ENCODE results near the gene CCNJL. TPM values are rescaled to one million over a fixed set of nuclear protein-coding genes. Genes with fewer than 3 reads are reported as not detected.
A peak's percentile ranks its signal among the peaks of the same experiment; 100 is the strongest.

CCNJL gene
- total RNA-seq, 1 donor from 2014 or later, result 6.3 TPM

DNA sequence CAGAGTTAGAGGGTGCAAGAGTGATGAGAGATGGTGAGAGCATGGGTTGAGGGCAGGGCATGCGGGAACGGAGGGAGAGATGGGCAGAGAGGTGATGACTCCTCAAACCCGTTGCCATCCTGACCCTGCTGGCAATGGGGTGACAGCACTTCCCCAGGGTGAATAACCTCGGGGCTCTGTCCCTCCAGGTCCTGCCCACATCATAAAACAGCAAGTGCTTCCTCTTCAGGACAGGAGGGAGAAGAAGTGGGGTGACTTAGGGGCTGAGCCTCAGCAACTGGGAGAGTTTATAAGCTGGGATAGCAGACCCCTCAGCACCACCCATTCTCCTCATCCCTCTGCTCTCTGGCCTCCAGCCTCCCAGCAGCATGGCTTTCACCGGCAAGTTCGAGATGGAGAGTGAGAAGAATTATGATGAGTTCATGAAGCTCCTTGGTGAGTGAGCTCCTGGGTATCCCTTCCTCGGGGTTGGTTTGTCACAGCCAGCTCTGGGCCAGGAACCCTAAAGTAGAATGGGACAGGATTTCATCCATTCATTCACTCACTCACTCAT is 83.1 kb downstream of the CCNJL start, which contains the start of gene FABP6:
Gene FABP6 (plus strand): TSS at position 317 of the 553 bp plus-strand sequence. CDS start 52 bp downstream, at position 369.
- no peak for DNase-seq (ENCODE audit: low read depth in 2 of 2)

DNA sequence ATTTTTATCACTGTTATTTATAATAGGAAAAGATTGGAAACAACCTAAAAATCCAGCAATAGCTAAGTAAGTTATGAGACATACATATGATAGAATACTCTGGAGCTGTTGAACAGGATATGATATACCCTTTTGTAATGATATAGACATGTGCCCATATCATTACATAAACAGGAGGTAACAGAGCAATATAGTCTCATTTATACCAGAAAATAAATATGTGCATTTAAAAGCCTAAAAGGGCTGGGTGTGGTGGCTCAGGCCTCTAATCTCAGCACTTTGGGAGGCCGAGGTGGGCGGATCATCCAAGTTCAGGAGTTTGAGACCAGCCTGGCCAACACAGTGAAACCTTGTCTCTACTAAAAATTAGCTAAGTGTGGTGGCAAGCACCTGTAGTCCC is 85.4 kb downstream of the CCNJL start:
- no peak for DNase-seq (ENCODE audit: low read depth in 2 of 2)

DNA sequence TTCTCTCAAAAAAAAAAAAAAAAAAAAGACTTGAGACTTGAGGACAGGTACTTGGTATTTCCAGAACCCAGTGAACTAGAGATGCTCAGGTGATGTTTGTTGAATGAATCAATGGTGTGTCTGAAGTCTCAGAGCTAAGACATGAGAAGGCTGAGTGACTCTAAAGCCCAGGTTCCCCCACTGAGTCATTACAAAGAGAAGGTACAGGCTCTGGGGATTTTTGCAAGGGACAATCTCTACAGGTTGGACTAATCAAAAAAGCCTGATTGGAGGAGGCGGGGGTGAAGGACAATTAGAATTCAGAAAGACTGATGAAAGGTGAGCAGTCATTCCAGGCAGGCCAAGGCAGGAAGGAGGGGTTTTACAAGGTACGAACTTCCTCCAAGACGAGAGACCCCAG is 91.3 kb downstream of the CCNJL start:
- DNase-seq (ENCODE audit: low read depth in 2 of 2), result no peak

DNA sequence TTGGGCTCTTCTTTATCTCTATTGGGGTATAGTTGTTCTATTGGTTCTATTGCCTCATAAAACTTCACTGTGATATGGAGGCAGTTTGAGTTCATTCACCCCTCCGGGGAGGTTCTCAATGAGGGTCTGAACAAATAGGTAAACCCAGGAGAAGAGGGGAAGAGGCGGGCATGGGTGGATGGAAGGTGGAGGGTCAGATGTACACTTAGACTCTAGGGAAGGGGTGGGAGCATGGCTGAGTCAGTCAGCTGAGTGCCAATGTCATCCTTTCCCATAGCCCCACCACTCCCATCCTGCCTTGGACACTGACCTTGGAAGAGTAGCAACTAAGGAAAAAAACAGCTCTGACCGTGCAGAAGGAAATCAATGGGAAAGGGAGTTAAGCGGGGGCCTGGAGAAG is 93.0 kb downstream of the CCNJL start:
- DNase-seq (ENCODE audit: low read depth in 2 of 2), result no peak

DNA sequence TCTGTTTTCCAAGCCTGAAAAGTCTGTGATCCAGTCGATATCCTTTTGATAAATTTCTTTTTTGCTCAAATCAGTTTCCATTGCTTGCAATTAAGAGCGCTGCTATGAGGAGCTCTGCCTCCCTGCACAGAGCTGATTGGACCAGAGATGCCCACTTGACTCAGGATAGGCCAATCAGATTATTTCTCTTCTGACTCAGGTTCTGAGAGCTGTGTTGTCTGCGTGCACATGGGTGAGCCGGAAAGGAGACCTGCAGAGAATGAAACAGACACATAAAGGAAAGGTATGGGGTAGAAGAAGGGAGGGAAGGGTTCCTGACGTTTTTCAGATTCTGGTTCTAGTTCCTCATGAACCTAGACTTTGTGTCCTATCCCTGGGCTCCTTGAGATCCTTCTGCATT is 98.8 kb downstream of the CCNJL start:
- DNase-seq (ENCODE audit: low read depth in 2 of 2), result peak in 1 of 2 donors; percentile 18

DNA sequence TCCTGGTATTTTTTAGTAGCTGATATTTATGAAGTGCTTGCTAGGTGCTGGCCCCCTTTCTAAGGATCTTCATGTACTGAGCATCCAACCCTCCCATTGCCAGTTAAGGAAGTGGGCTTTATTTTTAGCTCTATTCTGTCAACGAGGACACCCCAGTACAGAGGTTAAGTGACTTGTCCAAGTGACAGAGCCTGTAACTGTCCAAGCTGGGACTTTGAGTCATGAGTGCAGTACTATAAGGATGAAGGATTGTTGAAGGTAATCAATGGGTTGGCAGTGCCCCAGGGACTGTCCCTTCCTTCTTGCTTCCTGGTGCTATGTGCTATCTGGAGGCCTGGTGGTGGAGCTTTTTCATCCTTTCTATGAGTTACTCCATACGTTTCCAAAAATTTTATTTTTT is 101.0 kb downstream of the CCNJL start:
- no peak for DNase-seq (ENCODE audit: low read depth in 2 of 2)

DNA sequence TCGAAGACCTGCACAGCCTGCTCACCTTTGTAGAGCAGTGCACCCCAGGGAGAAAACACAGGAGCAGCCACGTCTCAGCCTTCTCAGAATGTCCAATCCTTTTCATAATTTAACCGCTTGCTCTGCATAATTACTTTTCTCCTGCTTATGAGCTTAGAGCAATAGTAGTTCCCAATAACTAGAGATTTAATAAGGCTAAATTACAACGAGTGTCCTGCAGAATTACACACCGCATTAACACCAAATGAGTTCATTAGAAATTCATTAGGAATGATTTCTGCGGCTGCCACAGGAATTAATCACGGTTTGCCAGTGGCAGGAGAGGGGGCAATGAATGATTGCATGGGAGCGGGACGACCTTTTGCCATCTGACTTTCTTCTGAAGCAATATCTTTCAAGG is 101.8 kb downstream of the CCNJL start:
- no peak for DNase-seq (ENCODE audit: low read depth in 2 of 2)

DNA sequence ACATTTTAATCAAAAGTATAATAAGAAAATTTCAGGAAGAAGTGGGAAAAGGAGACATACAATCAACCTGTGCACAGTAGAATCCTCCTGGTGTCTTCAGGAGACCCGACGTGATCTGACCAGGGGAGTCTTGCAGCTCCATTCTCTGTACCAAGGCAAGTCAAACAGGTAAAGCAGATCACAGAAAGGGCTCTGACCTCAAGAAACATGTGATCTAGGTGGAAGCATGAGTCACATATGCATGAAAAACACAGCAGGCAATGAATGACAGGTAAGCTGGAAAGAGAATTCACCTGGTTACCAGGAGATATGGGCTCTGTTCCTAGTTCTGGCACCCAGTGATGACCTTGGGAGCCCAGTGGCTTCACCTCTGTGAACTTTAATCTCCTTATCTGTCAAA is 102.4 kb downstream of the CCNJL start:
- DNase-seq (ENCODE audit: low read depth in 2 of 2), result no peak

DNA sequence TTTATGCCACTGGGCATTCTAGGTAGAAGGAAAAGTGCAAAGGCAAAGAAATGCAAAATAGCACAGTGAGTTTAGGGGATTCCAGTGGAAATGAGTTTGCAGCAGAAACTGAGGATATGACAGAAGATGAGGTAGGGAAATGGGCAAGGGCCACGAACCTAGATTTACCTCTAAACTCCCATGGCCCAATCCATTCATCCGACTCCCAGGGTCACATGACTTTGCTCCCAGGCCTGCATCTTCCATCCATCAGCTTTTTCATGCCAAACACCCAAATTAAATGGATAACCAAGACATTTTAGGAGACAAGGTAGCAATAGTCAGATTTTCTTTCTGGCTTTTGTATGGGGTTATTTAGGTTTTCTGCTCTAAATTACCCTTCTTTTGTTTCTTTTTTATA is 105.3 kb downstream of the CCNJL start:
- no peak for DNase-seq (ENCODE audit: low read depth in 2 of 2)

Other genes starting within 250 kb of the CCNJL start
- gene PWWP2A, start 193.1 kb downstream of the CCNJL start, total RNA-seq, result 7.2 and 13.7 TPM in 2 replicates
- not detected in 2 replicates for gene FABP6, start 83.1 kb downstream of the CCNJL start, total RNA-seq
- under 0.01 and 0.20 TPM in 2 replicates for gene C1QTNF2, start 58.1 kb upstream of the CCNJL start, total RNA-seq
- gene FAM200C, start 87.5 kb upstream of the CCNJL start, total RNA-seq, result 2.0 and 3.2 TPM in 2 replicates
- gene SLU7, start 106.5 kb upstream of the CCNJL start, total RNA-seq, result 41.4 and 67.3 TPM in 2 replicates
- 25.8 and 64.3 TPM in 2 replicates for gene PTTG1, start 109.3 kb upstream of the CCNJL start, total RNA-seq

Measured in lung microvascular endothelial cell (primary cell).